ENCODE results near the gene KRTAP7-1. TPM values are rescaled to one million over a fixed set of nuclear protein-coding genes. Genes with fewer than 3 reads are reported as not detected.

The KRTAP7-1 gene
- total RNA-seq, 4 donors from 2014 or later: not detected

GRCh38 chr21:30793581-30794314 is 35.8 kb downstream of the KRTAP7-1 start:
- DNase-seq: no peak
- TF ChIP-seq POLR2A (IDR thresholded peaks at IDR 0.05) (no peak), CTCF (IDR thresholded peaks at IDR 0.05) (no peak)
- Histone ChIP-seq H3K36me3 (no peaks in the 10 kb centered on the region), H3K27ac (no peak overlapping the region), H3K27me3 (no peaks in the 10 kb centered on the region), H3K9me3 (peaks cover 0 to 1% (median 0%) of the 10 kb centered on the region in 4 donors), H3K4me3 (no peak overlapping the region), H3K4me1 (no peaks in the 10 kb centered on the region)

DNA sequence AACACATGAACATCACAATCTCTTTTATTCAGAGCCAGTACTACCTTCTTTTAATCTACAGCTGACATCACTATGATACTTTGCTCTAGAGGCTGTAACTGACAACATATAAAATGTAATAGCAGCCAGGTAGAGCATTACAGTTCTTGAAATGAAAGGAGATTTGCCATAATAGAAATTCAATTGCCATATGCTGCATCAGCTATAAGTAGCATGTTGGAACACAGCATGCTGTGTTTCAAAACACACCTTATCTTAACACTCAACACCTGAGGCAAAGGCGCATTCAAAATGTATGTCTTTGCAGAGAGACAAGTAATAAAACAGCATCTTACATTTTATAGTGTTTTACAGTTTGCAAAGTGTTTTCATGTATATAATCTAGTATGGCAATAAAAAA is 50.3 kb downstream of the KRTAP7-1 start:
- TF ChIP-seq POLR2A (IDR thresholded peaks at IDR 0.05): no peak
- no peak for TF ChIP-seq CTCF (IDR thresholded peaks at IDR 0.05)
- DNase-seq: no peak
- H3K4me1 ChIP-seq: no peaks in the 10 kb centered on the region

More for the DNA sequence above, 50.3 kb downstream of the KRTAP7-1 start:
- no peaks in the 10 kb centered on the region for H3K36me3 ChIP-seq
- H3K27ac ChIP-seq: no peak overlapping the region
- H3K9me3 ChIP-seq: no peaks in the 10 kb centered on the region
- no peak overlapping the region for H3K4me3 ChIP-seq
- H3K27me3 ChIP-seq: no peaks in the 10 kb centered on the region

Small RNA genes within 50 kb of the gene (small RNA-seq; reads per million reads assigned to genes)
- 0 reads per million in 2 donors for gene KRTAP8-2P
- 0 reads per million in 2 donors for gene KRTAP8-3P

Other genes starting within 250 kb of the KRTAP7-1 start
- not detected for gene KRTAP22-2, start 239.4 kb downstream of the KRTAP7-1 start, total RNA-seq
- gene KRTAP6-3, start 237.3 kb downstream of the KRTAP7-1 start, total RNA-seq: not detected
- gene KRTAP6-2, start 230.9 kb downstream of the KRTAP7-1 start, total RNA-seq: not detected
- not detected for gene KRTAP22-1, start 228.7 kb downstream of the KRTAP7-1 start, total RNA-seq
- gene KRTAP6-1, start 215.8 kb downstream of the KRTAP7-1 start, total RNA-seq: not detected
- not detected for gene KRTAP20-1, start 213.3 kb downstream of the KRTAP7-1 start, total RNA-seq
- gene KRTAP20-4, start 209.1 kb downstream of the KRTAP7-1 start, total RNA-seq: not detected
- not detected for gene KRTAP20-2, start 194.6 kb downstream of the KRTAP7-1 start, total RNA-seq
- not detected for gene KRTAP20-3, start 186.9 kb downstream of the KRTAP7-1 start, total RNA-seq
- gene KRTAP21-3, start 111.0 kb downstream of the KRTAP7-1 start, total RNA-seq: not detected
- not detected for gene KRTAP21-2, start 82.5 kb downstream of the KRTAP7-1 start, total RNA-seq
- not detected for gene KRTAP21-1, start 74.3 kb downstream of the KRTAP7-1 start, total RNA-seq
- gene KRTAP8-1, start 16.5 kb downstream of the KRTAP7-1 start, total RNA-seq: not detected
- not detected for gene KRTAP11-1, start 51.8 kb upstream of the KRTAP7-1 start, total RNA-seq
- not detected for gene KRTAP19-8, start 208.7 kb upstream of the KRTAP7-1 start, total RNA-seq

Measured in Peyer's patch (tissue), 4 donors.